ENCODE measurements around the gene LPCAT1. TPM values are rescaled to one million over a fixed set of nuclear protein-coding genes. Genes with fewer than 3 reads are reported as not detected.

Gene LPCAT1
- total and polyA plus RNA-seq, 2 of the 4 experiments (the other 2 are of a cell fraction) = 17.7 to 33.6 TPM

DNA sequence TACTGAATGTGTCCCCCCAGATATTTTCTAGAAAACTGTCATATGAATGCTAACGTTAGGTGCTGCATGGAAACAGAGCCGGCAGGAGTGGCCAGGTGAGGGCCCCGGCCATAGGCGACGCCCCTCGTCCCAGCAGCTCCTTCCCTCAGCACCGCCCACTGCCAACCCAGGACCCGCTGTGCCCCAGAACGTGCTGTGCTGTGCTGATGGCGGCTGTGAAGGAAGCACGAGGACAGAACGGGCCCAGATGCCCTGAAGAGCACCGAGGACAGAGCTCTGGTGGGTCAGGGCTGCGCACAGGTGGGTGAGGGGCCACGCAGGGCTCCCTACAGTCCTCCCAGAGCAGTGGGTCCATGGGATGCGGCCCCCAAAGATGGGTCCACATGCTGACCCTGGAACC is 30.3 kb downstream of the LPCAT1 start:
- 85% methylated on average over 7 of the region's 16 CpGs; no CpG with 5 or more reads in 1 of the 2 experiments for WGBS, 2 experiments (ENCODE audit: extremely low coverage in 2 of 2, insufficient read length in 1 of 2)
- dilution Hi-C loops (cut with HindIII; ENCODE audit: low sequenced_read_pairs, unreplicated experiment) = no loop called here
- no peak overlapping the region for H3K4me3 ChIP-seq (ENCODE audit: insufficient read depth, low read depth, low read length)
- no peak overlapping the region for H3K27ac ChIP-seq (ENCODE audit: insufficient read depth, low read length)
- H3K23ac ChIP-seq (ENCODE audit: low read depth, low read length) = no peak overlapping the region
- no peak overlapping the region for H3K56ac ChIP-seq (ENCODE audit: extremely low read depth, insufficient read depth, low read length)
- intact Hi-C loops (cut with micrococcal nuclease) = no loop called here
- no peak overlapping the region for H2AFZ ChIP-seq (replicated peaks; ENCODE audit: low read length, poor library complexity)
- DNase-seq (no peak), ATAC-seq (ENCODE audit: low read depth) (no peak)
- H3K9me3 ChIP-seq (ENCODE audit: control insufficient read depth, insufficient read depth, low read length) = no peaks in the 10 kb centered on the region
- H2AK9ac ChIP-seq (replicated peaks; ENCODE audit: low read depth, low read length, poor library complexity) = no peak overlapping the region
- peaks cover 66% of the 10 kb centered on the region for H3K36me3 ChIP-seq (ENCODE audit: control insufficient read depth, insufficient read depth, low read length)
- peaks cover 10 to 35% of the 10 kb centered on the region in 2 experiments for H3K79me1 ChIP-seq (ENCODE audit: low read depth in 1 of 2, low read length in 2 of 2)
- in situ Hi-C loops (cut with MboI; ENCODE audit: low sequenced_read_pairs) = no loop called here
- no peak overlapping the region for H4K5ac ChIP-seq (ENCODE audit: low read depth, low read length)
- H3K4me2 ChIP-seq (ENCODE audit: low read depth, low read length) = no peak overlapping the region
- no peak overlapping the region for H2BK15ac ChIP-seq (ENCODE audit: low read depth, low read length)
- no peak overlapping the region for H4K91ac ChIP-seq (ENCODE audit: insufficient read depth, low read depth, low read length)
- no peaks in the 10 kb centered on the region for H3K9me1 ChIP-seq (ENCODE audit: insufficient read depth, low read length)
- no peak overlapping the region for H4K8ac ChIP-seq (ENCODE audit: low read depth in 2 of 2, low read length in 2 of 2)
- H3K4me1 ChIP-seq (ENCODE audit: control insufficient read depth, insufficient read depth, low read length) = peaks cover 7% of the 10 kb centered on the region; the same call in 1 of the 2 replicates
- H2BK20ac ChIP-seq (ENCODE audit: low read depth, low read length) = no peak overlapping the region
- no peak overlapping the region for H3K9ac ChIP-seq (ENCODE audit: low read depth, low read length)
- no peak overlapping the region for H3K18ac ChIP-seq (ENCODE audit: low read depth, low read length)
- H4K20me1 ChIP-seq (ENCODE audit: insufficient read depth, low read length) = peaks cover 58% of the 10 kb centered on the region
- H3K4ac ChIP-seq (ENCODE audit: low read depth, low read length) = no peak overlapping the region
- TF ChIP-seq RCOR1 (IDR thresholded peaks at IDR 0.05; ENCODE audit: insufficient replicate concordance, low read length) = no peak
- TF ChIP-seq FOS (IDR thresholded peaks at IDR 0.05; ENCODE audit: low read depth, low read length) = no peak
- TF ChIP-seq BHLHE40 (IDR thresholded peaks at IDR 0.05; ENCODE audit: low read depth, low read length) = no peak
- no peak for TF ChIP-seq SMC3 (IDR thresholded peaks at IDR 0.05; ENCODE audit: low read depth, low read length)
- no peak for TF ChIP-seq MAZ (IDR thresholded peaks at IDR 0.05; ENCODE audit: borderline replicate concordance, low read depth, low read length)
- no peak for TF ChIP-seq RAD21 (IDR thresholded peaks at IDR 0.05; ENCODE audit: low read length)
- no peak for TF ChIP-seq RFX5 (IDR thresholded peaks at IDR 0.05; ENCODE audit: low read depth, low read length)
- TF ChIP-seq MAFK (IDR thresholded peaks at IDR 0.05; ENCODE audit: low read depth, low read length) = no peak
- TF ChIP-seq CEBPB (IDR thresholded peaks at IDR 0.05; ENCODE audit: low read depth, low read length) = no peak
- TF ChIP-seq, protein P1, sequence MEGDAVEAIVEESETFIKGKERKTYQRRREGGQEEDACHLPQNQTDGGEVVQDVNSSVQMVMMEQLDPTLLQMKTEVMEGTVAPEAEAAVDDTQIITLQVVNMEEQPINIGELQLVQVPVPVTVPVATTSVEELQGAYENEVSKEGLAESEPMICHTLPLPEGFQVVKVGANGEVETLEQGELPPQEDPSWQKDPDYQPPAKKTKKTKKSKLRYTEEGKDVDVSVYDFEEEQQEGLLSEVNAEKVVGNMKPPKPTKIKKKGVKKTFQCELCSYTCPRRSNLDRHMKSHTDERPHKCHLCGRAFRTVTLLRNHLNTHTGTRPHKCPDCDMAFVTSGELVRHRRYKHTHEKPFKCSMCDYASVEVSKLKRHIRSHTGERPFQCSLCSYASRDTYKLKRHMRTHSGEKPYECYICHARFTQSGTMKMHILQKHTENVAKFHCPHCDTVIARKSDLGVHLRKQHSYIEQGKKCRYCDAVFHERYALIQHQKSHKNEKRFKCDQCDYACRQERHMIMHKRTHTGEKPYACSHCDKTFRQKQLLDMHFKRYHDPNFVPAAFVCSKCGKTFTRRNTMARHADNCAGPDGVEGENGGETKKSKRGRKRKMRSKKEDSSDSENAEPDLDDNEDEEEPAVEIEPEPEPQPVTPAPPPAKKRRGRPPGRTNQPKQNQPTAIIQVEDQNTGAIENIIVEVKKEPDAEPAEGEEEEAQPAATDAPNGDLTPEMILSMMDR (conservative IDR thresholded peaks at IDR 0.05; ENCODE audit: low read depth, low read length) = no peak
- TF ChIP-seq MXI1 (IDR thresholded peaks at IDR 0.05; ENCODE audit: borderline replicate concordance, low read depth, low read length) = no peak
- no peak for TF ChIP-seq POLR2A (IDR thresholded peaks at IDR 0.05; ENCODE audit: low read depth, low read length)
- TF ChIP-seq, protein P2, sequence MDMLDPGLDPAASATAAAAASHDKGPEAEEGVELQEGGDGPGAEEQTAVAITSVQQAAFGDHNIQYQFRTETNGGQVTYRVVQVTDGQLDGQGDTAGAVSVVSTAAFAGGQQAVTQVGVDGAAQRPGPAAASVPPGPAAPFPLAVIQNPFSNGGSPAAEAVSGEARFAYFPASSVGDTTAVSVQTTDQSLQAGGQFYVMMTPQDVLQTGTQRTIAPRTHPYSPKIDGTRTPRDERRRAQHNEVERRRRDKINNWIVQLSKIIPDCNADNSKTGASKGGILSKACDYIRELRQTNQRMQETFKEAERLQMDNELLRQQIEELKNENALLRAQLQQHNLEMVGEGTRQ (IDR thresholded peaks at IDR 0.05; ENCODE audit: low read depth, low read length) = no peak
- TF ChIP-seq NFE2L2 (IDR thresholded peaks at IDR 0.05; ENCODE audit: low read depth, low read length) = no peak
- TF ChIP-seq CHD1 (IDR thresholded peaks at IDR 0.05; ENCODE audit: low read depth, low read length) = no peak
- TF ChIP-seq ELK1 (IDR thresholded peaks at IDR 0.05; ENCODE audit: borderline replicate concordance, low read depth, low read length) = no peak
- CTCF ChIA-PET = no interaction called here
- H3K14ac ChIP-seq (replicated peaks; ENCODE audit: low read depth, low read length) = no peak overlapping the region
- no TSS peak for BruUV-seq (replicated peaks)
- no peak overlapping the region for H2BK5ac ChIP-seq (ENCODE audit: low read depth, low read length, poor library complexity, severe bottlenecking)
- no peak overlapping the region for H2BK120ac ChIP-seq (ENCODE audit: low read depth, low read length)
- no peak overlapping the region for H2AK5ac ChIP-seq (ENCODE audit: low read depth, low read length)
- H3K27me3 ChIP-seq (ENCODE audit: control insufficient read depth, insufficient read depth, low read length) = no peaks in the 10 kb centered on the region
- POLR2A ChIA-PET (ENCODE audit: unreplicated experiment) = no interaction called here

Measured in IMR-90 (cell line).